Sciatic nerve (tissue), 2 donors: Measurements from ENCODE around the gene NOD1. TPM values are rescaled to one million over a fixed set of nuclear protein-coding genes. Genes with fewer than 3 reads are reported as not detected.
A peak's percentile ranks its signal among the peaks of the same experiment; 100 is the strongest.
"Not testable (repeated sequence)": the region's sequence is repeated elsewhere in the genome, so short reads cannot be mapped to it uniquely, and the experiment has no call there.

Experiments used
- ATAC-seq: fragments of 200-7000 bp; cut with Tn5 transposase; one replicate; pipeline ENCODE4 v1.9.1; 2020; ENCODE audit warnings: mild to moderate bottlenecking, moderate library complexity
- DNase-seq: peaks from one replicate; pipeline ENCODE4 v3.0.0-alpha.2; 2020; ENCODE audit warnings: low spot score
- intact Hi-C: fragments of 100-400 bp; cut with DNase I; formaldehyde crosslinking; loops from one replicate; pipeline ENCODE4 v1.14.2; 2022
- total RNA-seq: library from RNA; stranded (reverse); fragmentation: NEBNext Ultra II Directional; extraction: Animal tissue kit (Norgen Biotek cat#: 25700); gene quantifications from one replicate; pipeline ENCODE4 v1.2.1, GENCODE V29; 2021
- donor health status: DM: no; HTN: no; CAD: no.
- donor health status: DM: no; HTN: no; CAD: no.

Gene NOD1
- total RNA-seq, 1 donor from 2014 or later, result 33.0 TPM

DNA sequence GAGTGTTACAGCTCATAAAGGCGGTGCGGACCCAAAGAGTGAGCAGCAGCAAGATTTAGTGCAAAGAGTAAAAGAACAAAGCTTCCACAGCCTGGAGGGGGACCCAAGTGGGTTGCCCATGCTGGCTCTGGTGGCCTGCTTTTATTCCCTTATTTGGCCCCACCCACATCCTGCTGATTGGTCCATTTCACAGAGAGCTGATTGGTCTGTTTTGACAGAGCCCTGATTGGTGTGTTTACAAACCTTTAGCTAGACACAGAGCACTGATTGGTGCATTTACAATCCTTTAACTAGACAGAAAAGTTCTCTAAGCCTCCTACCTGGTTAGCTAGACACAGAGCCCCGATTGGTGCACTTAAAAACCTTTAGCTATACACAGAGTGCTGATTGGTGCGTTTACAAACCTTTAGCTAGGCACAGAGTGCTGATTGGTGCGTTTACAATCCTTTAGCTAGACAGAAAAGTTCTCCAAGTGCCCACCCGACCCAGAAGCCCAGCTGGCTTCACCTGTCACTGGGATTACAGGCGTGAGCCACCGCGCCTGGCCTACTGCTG, 28.8 kb upstream of the NOD1 start:
- intact Hi-C loops, DNase-seq, ATAC-seq: not testable (repeated sequence)

DNA sequence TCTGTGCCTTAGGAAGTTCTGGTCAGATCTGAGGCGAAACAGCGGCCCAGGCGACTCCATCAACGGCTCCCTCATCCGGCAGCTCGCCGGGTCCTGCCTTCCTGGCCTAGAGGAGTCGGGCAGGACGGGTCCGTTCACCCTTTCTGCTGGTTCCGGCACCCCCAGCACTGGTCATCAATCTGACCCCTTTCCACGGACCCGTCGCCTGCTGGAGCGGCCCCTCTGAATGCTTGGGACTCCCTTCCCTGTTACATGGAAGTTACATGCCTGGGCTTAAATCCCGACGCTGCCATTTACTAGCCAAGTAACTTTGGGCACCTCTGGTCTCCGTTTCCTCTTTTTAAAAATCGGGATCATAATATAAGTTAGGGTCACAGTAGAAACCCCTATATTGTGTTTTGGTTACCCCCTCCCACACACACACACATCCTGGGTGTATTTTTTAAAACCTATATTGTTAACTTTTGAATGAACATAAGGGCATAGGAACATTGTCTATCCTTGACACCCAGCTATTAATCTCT, 26.7 kb upstream of the NOD1 start:
- ATAC-seq (no peak), DNase-seq (no peak)
- intact Hi-C loops, result no loop called here

DNA sequence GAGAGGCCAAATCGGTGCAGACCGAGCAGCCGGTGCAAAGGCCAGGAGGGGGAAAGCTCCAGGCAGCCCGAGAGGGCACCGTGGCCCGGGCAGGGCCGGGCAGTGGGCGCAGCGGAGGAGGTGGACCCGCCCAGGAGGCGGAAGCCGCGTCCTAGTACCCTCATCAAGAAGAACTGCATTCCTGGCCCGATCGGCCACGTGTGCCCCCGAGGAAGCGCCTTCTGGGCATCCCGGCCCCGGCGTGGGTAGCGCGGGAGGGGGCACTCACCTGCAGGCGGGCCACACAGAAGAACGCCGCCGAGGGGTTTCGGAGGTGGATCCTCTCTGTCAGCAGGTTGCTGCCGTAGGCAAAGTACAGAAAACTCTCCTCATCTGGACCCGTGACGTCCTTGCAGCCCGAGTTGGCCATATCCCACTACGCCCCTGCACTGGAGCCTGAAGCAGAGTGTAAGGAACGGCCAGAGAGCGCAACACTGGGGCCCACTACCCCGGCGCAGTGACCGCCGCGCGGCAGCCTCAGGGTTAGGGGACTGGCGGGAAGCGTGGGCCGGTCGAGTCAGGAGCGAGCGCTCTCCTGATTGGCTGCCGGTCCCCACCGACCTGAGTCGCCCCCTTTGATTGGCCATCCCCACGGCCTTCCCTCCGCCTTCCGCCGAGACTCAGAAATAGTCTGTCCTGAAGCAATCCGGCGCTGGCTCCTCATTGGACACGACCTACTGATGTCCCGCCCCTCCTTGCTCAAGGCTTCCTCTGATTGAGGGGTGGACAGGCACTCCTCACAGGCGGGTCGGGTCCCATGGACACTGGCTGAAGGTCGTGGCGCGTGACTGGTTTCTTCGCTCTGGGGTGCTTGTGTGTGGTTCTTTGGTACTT, 26.0 kb upstream of the NOD1 start, which contains the start of gene GGCT:
Gene GGCT, minus strand, starts transcription at position 529 of the 873 bp plus-strand sequence. Its CDS starts 120 bp downstream, at position 409.
- DNase-seq (peak; percentile 99), ATAC-seq (peak; percentile 99)
- intact Hi-C loops, result no loop called here

DNA sequence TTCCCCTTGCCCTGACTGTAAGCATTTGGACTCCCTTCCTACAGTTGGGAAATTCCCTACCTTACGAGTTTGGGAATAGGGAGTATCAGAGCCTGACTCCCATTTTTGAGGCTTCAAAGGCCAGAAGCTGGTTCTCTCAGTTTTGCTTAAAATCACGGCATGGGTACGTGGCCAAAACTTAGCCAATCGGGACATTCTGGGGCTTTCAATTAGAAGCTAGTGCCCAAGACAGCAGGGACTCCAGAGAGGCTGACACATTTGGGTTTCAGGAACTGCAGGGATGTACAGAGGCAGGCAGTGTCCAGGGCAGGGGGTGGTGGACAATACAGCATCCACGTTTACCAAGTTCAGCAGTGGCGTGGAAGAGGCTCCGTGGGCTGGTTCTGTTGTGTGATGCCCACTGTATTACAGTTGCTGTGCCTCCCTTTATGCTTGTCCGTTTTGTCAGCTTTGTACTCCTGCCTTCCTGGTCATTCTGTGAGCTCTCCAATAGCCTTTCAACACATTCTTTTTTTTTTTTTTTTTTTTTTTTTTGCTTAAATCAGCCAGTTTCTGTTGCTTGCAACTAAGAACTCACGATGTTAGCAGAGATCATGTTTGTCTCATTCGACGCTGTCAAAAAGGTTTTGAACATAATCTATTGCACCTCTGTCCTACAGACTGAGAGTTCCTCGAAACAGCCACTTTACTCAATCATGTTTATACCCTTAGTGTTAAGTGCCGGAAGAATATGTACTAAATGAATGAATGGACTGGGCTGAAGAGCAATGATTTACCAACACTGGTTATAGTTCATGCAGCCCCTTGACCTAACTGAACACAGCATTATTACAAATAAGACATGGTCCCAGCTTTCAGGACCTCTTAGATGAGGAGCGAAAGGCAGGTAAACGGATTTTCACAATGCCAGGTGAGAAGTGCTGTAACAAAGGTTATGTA, 25.0 kb upstream of the NOD1 start:
- no peak for DNase-seq
- ATAC-seq, result no peak
- intact Hi-C loops, result no loop called here

DNA sequence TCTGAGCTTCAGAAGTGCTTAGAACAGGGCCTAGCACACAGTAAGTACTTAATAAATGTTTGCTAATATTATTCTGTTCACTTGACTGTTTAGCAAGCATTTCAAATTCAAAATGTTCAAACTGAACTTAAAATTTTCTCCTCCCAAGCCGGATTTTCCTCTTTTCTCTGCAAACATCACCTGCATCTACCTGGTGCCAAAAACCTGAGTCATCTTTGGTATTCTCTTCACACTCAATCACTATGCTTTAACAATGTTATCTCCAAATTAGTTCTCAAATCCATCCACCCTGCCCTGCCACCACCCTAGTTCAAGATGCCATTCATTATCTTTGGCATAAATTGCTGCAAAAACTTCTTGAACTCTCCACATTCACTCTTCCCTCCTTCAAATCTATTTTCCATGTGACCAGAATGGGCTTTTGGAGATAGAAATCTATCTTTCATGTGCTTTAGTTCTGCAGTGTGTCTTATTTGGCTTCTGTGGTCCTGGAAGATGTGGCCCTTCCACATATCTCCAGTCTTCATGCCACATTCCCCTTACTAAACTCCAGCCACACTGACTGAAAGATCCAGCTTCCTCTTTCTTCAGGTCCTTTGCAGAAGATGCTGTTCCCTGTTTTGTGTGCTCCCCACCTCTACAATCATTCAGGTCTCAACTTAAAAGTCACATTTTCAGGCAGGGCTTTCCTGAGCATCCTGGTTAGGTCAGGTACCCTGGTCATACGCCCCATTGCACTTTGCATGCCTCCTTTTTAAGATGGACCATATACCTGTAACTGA, 24.1 kb upstream of the NOD1 start:
- intact Hi-C loops, result no loop called here
- DNase-seq (no peak), ATAC-seq (no peak)

DNA sequence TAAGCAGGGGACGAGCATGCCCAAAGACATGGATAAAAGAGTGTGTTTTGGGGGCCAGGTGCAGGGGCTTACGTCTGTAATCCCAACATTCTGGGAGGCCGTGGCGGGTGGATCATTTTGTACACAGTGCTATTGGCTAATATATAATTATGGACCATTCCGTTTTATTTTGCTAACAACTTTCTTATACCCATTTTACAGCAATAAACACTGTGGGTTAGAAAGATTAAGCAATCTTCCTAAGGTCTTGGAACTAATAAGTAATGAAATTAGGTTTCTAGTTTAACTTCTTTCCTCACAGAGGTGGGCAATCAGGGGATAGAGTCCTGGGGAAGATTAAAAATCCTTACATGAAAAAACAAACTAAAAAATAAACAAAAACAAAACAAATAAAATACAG, 22.7 kb upstream of the NOD1 start:
- ATAC-seq (no peak), DNase-seq (no peak)
- intact Hi-C loops, result no loop called here

DNA sequence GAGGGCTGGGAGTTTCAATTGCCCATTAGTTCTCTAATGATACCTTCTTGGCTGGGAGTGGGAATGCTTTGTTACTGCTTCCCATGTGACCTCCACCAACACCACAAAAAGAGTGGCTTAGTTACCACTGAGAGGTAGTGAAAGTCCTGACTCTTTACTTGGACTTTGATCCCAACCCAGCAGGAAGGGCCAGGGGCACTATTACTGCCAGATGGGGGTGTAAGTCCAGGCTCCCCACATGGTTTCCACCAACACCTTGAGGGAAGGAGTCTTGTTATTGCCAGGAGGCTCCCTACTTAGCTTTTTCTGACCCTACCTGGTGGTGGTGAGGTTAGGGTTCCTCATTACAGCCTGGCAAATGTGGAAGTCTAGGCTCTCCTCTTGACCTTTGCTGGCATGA, 14.6 kb upstream of the NOD1 start:
- intact Hi-C loops, result no loop called here
- no peak for ATAC-seq
- no peak for DNase-seq

DNA sequence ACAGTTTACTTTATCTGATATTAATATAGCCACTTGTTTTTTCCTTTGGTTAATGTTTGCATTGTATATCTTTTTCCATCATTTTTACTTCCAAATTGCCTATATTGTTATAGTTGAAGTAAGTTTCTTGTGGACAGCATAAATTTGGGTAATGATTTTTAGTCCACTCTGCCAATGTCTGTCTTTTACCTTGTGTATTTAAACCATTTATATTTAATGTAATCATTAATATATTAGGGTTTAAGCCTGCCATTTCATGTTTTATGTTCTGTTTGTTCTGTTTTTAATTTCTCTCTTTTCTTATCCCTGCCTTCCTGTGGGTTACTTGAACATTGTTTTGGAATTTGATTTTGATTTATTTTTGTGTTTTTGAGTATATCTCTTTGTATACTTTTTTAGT, 12.8 kb upstream of the NOD1 start:
- no peak for ATAC-seq
- intact Hi-C loops, result no loop called here
- no peak for DNase-seq

DNA sequence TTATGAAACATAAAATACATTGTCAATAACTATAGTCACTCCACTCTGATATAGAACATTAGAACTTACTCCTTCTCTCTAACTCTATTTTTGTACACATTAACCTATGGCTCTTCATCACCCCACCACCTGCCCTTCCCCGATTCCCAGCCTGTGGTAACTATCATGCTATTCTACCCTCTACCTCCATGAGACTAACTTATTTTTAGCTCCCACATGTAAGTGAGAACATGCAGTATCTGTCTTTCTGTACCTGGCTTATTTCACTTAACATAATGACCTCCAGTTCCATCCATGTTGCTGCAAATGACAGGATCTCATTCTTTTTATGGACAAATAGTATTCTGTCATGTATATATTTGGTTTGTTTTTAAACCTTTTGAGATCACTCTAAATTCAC, 8.8 kb upstream of the NOD1 start:
- DNase-seq (no peak), ATAC-seq (no peak)
- intact Hi-C loops, result no loop called here

DNA sequence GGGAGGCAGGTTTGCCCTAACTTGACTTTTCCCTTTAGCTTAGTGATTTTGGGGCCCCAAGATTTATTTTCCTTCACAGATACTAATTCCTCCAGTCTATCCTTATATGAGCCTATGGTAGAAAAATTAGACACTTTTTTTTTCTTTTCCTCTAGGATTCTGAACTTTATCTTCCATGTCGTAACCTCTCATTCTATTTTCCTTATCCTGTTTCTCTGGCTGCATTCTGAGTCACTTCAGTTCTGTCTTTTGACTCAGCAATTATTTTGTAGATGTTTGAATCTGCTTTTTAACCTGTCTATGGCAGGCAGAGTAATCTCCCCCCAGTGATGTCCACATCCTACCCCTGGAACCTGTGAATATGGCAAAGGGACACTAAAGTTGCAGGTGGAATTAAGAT, 7.1 kb upstream of the NOD1 start:
- ATAC-seq (no peak), DNase-seq (no peak)
- intact Hi-C loops, result no loop called here

DNA sequence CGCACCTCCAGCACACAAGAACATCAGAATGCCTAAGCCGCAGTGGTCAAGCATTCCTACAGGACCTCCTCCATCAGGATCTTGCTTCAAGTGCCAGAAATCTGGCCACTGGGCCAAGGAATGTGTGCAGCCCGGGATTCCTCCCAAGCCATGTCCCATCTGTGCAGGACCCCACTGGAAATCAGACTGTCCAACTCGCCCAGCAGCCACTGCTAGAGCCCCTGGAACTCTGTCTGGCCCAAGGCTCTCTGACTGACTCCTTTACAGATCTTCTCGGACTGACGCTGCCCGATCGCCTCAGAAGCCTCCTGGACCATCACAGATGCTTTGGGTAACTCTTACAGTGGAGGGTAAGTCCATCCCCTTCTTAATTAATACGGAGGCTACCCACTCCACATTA, 2.8 kb upstream of the NOD1 start:
- DNase-seq, ATAC-seq, intact Hi-C loops: not testable (repeated sequence)

DNA sequence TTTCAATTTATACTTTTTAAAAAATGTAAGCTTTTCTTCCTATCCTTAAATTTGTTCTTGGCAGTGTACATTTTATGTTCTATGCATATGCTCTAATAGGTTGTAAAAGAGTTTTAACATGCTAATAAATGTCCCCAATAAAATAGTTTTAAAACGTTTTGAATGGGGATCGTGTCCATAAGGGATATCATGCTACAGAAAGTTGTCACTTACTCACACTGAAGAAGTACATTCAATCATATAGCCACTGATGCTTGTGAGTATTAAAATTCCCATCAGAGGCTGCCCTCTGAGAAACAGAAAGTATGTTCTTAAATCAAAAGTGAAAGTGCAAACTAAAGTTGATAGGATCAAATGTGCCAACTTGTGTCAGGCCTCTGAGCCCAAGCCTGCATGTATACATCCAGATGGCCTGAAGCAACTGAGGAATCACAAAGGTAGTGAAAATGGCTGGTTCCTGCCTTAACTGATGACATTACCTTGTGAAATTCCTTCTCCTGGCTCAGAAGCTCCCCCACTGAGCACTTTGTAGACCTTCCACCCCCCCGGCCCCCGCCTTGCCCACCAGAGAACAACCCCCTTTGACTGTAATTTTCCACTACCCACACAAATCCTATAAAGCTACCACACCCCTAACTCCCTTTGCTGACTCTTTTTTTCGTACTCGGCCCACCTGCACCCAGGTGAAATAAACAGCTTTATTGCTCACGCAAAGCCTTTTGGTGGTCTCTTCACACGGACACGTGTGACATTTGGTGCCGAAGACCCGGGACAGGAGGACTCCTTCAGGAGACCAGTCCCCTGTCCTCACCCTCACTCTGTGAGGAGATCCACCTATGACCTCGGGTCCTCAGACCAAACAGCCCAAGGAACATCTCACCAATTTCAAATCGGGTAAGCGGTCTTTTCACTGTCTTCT, 877 bp upstream of the NOD1 start:
- DNase-seq (no peak), ATAC-seq (no peak)
- intact Hi-C loops, result no loop called here

DNA sequence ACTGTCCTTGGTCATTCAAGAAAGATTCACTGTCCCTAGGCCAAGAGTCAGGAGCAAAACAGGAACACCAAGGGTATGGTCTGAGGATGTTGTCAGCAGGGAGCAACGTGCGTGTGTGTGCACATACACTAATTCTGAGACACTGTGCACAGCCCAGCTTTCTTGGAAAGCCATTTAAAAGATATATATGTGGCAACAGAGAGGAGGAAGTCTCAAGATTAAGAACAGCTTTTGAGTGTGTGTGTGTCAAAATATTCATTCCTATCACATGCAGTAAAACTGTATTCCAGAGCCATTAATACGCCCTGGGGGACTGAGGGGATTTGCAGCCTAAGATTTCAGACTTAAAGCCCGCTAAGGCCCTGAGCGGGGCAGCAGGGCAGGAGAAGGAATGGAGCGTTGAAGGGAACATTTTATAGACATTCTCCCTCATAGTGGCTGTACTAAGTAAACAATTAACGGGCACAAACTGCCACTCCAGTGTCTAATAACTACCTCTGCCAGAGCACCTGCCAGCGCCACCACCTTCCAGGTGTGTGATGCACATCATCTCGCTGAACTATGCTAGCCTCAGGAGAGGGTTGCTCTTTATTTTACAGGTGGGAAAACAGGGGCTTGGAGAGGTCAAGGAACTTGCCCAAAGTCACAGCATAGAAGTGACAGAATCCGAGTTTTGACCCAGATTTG, 2.0 kb downstream of the NOD1 start:
- DNase-seq, result no peak
- ATAC-seq, result no peak

DNA sequence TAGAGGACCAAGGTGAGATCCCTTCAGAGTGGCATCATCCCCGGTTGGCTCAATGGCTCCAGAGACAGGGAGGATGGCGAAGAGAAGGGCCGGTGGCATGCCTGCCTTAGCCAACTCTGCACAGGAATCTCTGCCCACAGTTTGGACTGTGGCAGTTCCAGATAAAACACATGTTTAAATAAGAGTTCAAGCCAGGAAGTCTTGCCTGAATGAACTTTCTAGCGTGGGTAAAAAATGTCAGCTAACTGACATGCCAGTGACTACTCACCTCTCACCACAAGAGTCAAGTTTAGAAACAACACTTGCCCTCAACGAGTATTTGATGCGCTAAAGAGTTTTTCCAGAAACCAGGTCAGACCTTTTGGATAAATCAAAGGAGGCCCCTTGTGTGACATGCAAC, 3.0 kb downstream of the NOD1 start:
- DNase-seq (no peak), ATAC-seq (no peak)
- intact Hi-C loops, result no loop called here

More for the DNA sequence above, 2.0 kb downstream of the NOD1 start:
- intact Hi-C loops, result no loop called here

DNA sequence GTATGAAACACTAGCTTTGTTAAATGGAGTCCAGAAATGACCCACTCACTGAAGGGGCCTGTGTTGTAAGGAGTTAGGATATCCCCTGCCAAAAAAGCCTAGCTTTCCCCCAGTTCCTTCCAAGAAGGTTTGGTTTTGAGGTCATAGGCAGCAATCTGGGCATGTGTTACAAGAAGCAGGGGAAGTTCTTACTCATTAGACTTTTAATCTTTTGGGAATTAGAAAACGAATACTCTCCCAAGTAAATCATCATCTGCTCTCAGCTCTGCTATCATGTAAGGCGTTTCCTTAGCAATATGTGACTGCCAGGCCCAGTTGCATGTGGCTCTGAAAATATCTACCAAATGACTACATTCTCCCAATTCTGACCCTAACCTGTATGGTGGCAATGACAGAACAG, 3.7 kb downstream of the NOD1 start:
- ATAC-seq, result peak; percentile 62
- intact Hi-C loops, result no loop called here
- DNase-seq, result no peak

DNA sequence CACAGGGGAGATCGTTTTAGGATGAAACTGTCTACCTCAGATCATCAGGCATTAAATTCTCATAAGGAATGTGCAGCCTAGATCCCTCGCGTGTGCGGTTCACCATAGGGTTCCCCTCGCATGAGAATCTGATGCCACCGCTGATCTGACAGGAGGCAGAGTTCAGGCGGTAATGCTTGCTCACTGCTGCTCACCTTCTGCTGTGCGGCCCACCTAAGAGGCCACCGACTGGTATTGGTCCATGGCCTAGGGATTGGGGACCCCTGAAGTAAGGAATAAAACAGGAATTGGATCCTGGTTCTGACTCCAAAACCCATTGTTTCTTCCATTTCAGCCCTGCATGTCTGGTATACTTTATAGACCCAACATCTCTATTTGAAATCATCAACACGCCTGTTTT, 4.1 kb downstream of the NOD1 start:
- intact Hi-C loops, result no loop called here
- DNase-seq, result no peak
- no peak for ATAC-seq

DNA sequence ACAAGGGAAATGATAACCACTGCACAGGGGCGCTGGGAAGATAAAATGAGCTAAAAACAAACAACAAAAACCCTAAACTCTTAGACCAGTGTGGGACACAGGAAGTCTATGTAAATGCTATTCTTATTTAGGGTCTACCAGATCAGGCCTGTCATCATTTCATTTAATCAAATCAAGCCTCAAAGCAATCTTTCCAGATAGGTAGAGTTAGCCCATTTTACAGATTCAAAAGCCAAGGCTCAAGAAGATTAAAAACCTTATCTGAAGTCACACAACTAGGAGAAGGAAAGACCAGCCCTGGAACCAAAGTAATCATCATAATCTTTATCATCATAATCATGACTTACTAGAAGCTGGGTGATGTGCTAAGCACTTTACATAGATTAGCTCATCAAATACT, 4.7 kb downstream of the NOD1 start:
- intact Hi-C loops, result no loop called here
- ATAC-seq (no peak), DNase-seq (no peak)
